ENCODE results near the gene ELL. TPM values are rescaled to one million over a fixed set of nuclear protein-coding genes. Genes with fewer than 3 reads are reported as not detected.

The ELL gene
- total RNA-seq, 4 donors from 2014 or later = 21.8 to 30.8 (median 27.3) TPM

DNA sequence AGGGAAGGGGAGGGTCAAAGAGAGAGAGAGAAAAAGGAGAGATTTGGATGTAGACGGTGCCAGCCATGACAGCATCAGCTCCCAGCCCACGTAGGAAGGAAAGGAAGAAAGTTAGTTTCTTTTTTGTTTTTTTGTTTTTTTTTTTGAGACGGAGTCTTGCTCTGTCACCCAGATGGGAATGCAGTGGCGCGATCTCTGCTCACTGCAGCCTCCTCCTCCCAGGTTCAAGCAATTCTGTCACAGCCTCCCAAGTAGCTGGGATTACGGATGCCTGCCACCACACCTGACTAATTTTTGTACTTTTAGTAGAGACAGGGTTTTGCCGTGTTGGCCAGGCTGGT is 27.6 kb downstream of the ELL start:
- no peaks in the 10 kb centered on the region for H3K36me3 ChIP-seq
- in situ Hi-C loops (cut with MboI; ENCODE audit: low sequenced_read_pairs in 4 of 4) (no loop called here), intact Hi-C loops (cut with DNase I; ENCODE audit: low total_unique reads) (no loop called here)
- H3K27me3 ChIP-seq = no peaks in the 10 kb centered on the region
- no peaks in the 10 kb centered on the region for H3K9me3 ChIP-seq
- H3K27ac ChIP-seq = peak overlapping the region; percentile 62 to 77 (median 76)
- no peak for TF ChIP-seq POLR2A (IDR thresholded peaks at IDR 0.05)
- TF ChIP-seq, protein P1, sequence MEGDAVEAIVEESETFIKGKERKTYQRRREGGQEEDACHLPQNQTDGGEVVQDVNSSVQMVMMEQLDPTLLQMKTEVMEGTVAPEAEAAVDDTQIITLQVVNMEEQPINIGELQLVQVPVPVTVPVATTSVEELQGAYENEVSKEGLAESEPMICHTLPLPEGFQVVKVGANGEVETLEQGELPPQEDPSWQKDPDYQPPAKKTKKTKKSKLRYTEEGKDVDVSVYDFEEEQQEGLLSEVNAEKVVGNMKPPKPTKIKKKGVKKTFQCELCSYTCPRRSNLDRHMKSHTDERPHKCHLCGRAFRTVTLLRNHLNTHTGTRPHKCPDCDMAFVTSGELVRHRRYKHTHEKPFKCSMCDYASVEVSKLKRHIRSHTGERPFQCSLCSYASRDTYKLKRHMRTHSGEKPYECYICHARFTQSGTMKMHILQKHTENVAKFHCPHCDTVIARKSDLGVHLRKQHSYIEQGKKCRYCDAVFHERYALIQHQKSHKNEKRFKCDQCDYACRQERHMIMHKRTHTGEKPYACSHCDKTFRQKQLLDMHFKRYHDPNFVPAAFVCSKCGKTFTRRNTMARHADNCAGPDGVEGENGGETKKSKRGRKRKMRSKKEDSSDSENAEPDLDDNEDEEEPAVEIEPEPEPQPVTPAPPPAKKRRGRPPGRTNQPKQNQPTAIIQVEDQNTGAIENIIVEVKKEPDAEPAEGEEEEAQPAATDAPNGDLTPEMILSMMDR (IDR thresholded peaks at IDR 0.05 in 4 of 5, conservative IDR thresholded peaks at IDR 0.05 in 1 of 5) = no peak
- no peak overlapping the region for H3K4me3 ChIP-seq
- ATAC-seq (no peak), DNase-seq (no peak)
- peaks cover 85 to 87% of the 10 kb centered on the region in 2 donors for H3K4me1 ChIP-seq

- peaks cover 85 to 87% of the 10 kb centered on the region in 2 donors for H3K4me1 ChIP-seq
- DNase-seq (no peak), ATAC-seq (peak in 1 of 2 donors; percentile 19)
- no peaks in the 10 kb centered on the region for H3K36me3 ChIP-seq
- H3K27ac ChIP-seq = peak overlapping the region; percentile 62 to 77 (median 76)
- H3K9me3 ChIP-seq = no peaks in the 10 kb centered on the region
- H3K27me3 ChIP-seq = no peaks in the 10 kb centered on the region
- no peak overlapping the region for H3K4me3 ChIP-seq
- TF ChIP-seq, protein P1 (IDR thresholded peaks at IDR 0.05 in 4 of 5, conservative IDR thresholded peaks at IDR 0.05 in 1 of 5) = no peak
- TF ChIP-seq POLR2A (IDR thresholded peaks at IDR 0.05) = no peak
- in situ Hi-C loops (cut with MboI; ENCODE audit: low sequenced_read_pairs in 4 of 4) = no loop called here
- intact Hi-C loops (cut with DNase I; ENCODE audit: low total_unique reads) = no loop called here
Measured at GRCh38 chr19:18493440-18494266, 28.2 kb downstream of the ELL start.

GRCh38 chr19:18491995-18492953 is 29.6 kb downstream of the ELL start:
- DNase-seq (no peak), ATAC-seq (no peak)
- H3K9me3 ChIP-seq = no peaks in the 10 kb centered on the region
- no peaks in the 10 kb centered on the region for H3K36me3 ChIP-seq
- in situ Hi-C loops (cut with MboI; ENCODE audit: low sequenced_read_pairs in 4 of 4) (no loop called here), intact Hi-C loops (cut with DNase I; ENCODE audit: low total_unique reads) (no loop called here)
- H3K4me3 ChIP-seq = no peak overlapping the region
- H3K4me1 ChIP-seq = peaks cover 86 to 88% of the 10 kb centered on the region in 2 donors
- peak overlapping the region; percentile 62 to 77 (median 76) for H3K27ac ChIP-seq
- H3K27me3 ChIP-seq = no peaks in the 10 kb centered on the region
- TF ChIP-seq POLR2A (IDR thresholded peaks at IDR 0.05) = no peak
- TF ChIP-seq, protein P1 (IDR thresholded peaks at IDR 0.05 in 4 of 5, conservative IDR thresholded peaks at IDR 0.05 in 1 of 5) = no peak

GRCh38 chr19:18490728-18491127 is 31.1 kb downstream of the ELL start:
- no peak for TF ChIP-seq POLR2A (IDR thresholded peaks at IDR 0.05)
- TF ChIP-seq, protein P1 (IDR thresholded peaks at IDR 0.05 in 4 of 5, conservative IDR thresholded peaks at IDR 0.05 in 1 of 5) = no peak
- ATAC-seq = no peak
- in situ Hi-C loops (cut with MboI; ENCODE audit: low sequenced_read_pairs in 4 of 4) = no loop called here
- DNase-seq = no peak
- Histone ChIP-seq H3K36me3 (no peaks in the 10 kb centered on the region), H3K27ac (peak overlapping the region; percentile 71 to 86 (median 80)), H3K4me3 (no peak overlapping the region), H3K9me3 (no peaks in the 10 kb centered on the region), H3K4me1 (peaks cover 86 to 88% of the 10 kb centered on the region in 2 donors), H3K27me3 (no peaks in the 10 kb centered on the region)
- intact Hi-C loops (cut with DNase I; ENCODE audit: low total_unique reads) = no loop called here
